GM10266 (cell line): ENCODE measurements around the gene SF3A2.

Experiments
- DNase-seq: peaks from one replicate; pipeline ENCODE4 v3.0.0; 2012; ENCODE audit errors: extremely low spot score
- TF ChIP-seq, protein P1 (sequence below): IDR thresholded peaks from 2 replicates; pipeline ENCODE4 v1.5.1; 2012; ENCODE audit warnings: mild to moderate bottlenecking, low read depth; ENCODE audit not compliant: control insufficient read depth, insufficient read depth; ENCODE audit errors: missing control alignments

SF3A2 gene

DNA sequence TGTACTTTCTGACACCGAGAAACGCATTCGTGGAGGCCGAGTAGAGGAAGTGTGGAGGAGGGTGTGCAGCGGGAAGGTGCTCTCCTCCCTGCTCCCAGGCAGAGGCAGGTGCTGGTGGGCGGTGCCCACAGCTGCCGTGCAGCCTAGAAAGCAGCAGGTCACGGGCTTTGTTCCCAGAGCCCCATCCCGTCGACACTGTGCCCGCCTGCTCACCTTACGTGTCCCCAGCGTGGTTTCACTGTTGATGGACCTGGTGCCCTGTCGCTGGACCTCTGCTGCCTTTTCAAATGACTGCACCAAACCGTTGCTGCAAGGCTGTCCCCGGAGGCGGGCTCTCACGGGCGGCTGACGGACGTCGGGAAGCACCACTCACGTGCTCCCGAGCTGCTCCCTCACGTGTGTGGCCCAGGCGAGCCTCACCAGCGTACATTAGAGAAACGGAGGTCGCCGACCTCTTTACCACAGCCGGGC is 21.3 kb upstream of the SF3A2 start:
- TF ChIP-seq, protein P1, sequence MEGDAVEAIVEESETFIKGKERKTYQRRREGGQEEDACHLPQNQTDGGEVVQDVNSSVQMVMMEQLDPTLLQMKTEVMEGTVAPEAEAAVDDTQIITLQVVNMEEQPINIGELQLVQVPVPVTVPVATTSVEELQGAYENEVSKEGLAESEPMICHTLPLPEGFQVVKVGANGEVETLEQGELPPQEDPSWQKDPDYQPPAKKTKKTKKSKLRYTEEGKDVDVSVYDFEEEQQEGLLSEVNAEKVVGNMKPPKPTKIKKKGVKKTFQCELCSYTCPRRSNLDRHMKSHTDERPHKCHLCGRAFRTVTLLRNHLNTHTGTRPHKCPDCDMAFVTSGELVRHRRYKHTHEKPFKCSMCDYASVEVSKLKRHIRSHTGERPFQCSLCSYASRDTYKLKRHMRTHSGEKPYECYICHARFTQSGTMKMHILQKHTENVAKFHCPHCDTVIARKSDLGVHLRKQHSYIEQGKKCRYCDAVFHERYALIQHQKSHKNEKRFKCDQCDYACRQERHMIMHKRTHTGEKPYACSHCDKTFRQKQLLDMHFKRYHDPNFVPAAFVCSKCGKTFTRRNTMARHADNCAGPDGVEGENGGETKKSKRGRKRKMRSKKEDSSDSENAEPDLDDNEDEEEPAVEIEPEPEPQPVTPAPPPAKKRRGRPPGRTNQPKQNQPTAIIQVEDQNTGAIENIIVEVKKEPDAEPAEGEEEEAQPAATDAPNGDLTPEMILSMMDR, result no peak
- DNase-seq, result no peak

- no peak for DNase-seq
- TF ChIP-seq, protein P1, result no peak
These were observed 20.0 kb upstream of the SF3A2 start for GRCh38 chr19:2216361-2217225.

GRCh38 chr19:2217591-2217990 is 19.0 kb upstream of the SF3A2 start:
- no peak for DNase-seq
- TF ChIP-seq, protein P1, result no peak

- DNase-seq, result no peak
- TF ChIP-seq, protein P1, result no peak
These were observed 16.9 kb upstream of the SF3A2 start for GRCh38 chr19:2219726-2220125.

GRCh38 chr19:2221250-2221831 is 15.3 kb upstream of the SF3A2 start:
- TF ChIP-seq, protein P1, result no peak
- DNase-seq, result no peak

DNA sequence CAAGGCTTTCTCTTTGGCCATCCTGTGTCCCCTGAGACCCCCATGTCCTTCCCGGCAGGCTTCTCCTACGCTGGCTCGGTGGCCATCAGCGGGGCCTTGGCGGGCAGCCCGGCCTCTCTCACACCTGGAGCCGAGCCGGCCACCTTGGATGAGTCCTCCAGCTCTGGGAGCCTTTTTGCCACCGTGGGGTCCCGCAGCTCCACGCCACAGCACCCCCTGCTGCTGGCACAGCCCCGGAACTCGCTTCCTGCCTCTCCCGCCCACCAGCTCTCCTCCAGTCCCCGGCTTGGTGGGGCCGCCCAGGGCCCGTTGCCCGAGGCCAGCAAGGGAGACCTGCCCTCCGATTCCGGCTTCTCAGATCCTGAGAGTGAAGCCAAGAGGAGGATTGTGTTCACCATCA is 14.7 kb upstream of the SF3A2 start:
- TF ChIP-seq, protein P1, result peak; percentile 2
- DNase-seq, result no peak

- DNase-seq, result no peak
- TF ChIP-seq, protein P1, result no peak
These were observed 13.2 kb upstream of the SF3A2 start for GRCh38 chr19:2223391-2223790.
